WTC11 (cell line): ENCODE results near the gene GPC6. TPM values are rescaled to one million over a fixed set of nuclear protein-coding genes. Genes with fewer than 3 reads are reported as not detected.

Experiments used
- ATAC-seq: fragments of 200-7000 bp; cut with Tn5 transposase; 2 replicates; pipeline ENCODE4 v1.10.0; 2021; ENCODE audit warnings: mild to moderate bottlenecking, moderate library complexity
- CTCF ChIA-PET: fragments of 300-600 bp; sonication (Branson Sonifier 250); formaldehyde crosslinking; loops from one replicate; lab custom pipeline; 2021; ENCODE audit warnings: antibody characterized with exemption; lab: Charles Lee
- POLR2A ChIA-PET: fragments of 350-600 bp; sonication (Branson Sonifier 250); formaldehyde crosslinking; loops from one replicate; lab custom pipeline; 2021; ENCODE audit warnings: antibody characterized with exemption; lab: Charles Lee
- DNase-seq: peaks from one replicate; pipeline ENCODE4 v3.0.0; 2021; ENCODE audit warnings: low spot score
- H3K27ac Mint-ChIP-seq: 2 replicates; pipeline ENCODE4 v1.8.0; 2021; ENCODE audit warnings: mixed read lengths
- H3K27me3 Mint-ChIP-seq: 2 replicates; pipeline ENCODE4 v1.8.0; 2021; ENCODE audit warnings: low read depth, mild to moderate bottlenecking, moderate library complexity, mixed read lengths
- H3K36me3 Mint-ChIP-seq: 2 replicates; pipeline ENCODE4 v1.8.0; 2021; ENCODE audit warnings: mixed read lengths
- H3K4me1 Mint-ChIP-seq: 2 replicates; pipeline ENCODE4 v1.8.0; 2022; ENCODE audit warnings: mixed read lengths
- H3K4me3 Mint-ChIP-seq: 2 replicates; pipeline ENCODE4 v1.8.0; 2021; ENCODE audit warnings: mild to moderate bottlenecking, moderate library complexity, mixed read lengths
- H3K9me3 Mint-ChIP-seq: 2 replicates; pipeline ENCODE4 v1.8.0; 2021; ENCODE audit warnings: mixed read lengths
- AFF4 ChIP-seq: sonication (generic); formaldehyde crosslinking; IDR thresholded peaks from 2 replicates; pipeline ENCODE4 v1.8.1; 2023; ENCODE audit warnings: mild to moderate bottlenecking, missing genetic modification reagents, borderline replicate concordance
- E2F4 ChIP-seq: sonication (generic); formaldehyde crosslinking; IDR thresholded peaks from 2 replicates; pipeline ENCODE4 v1.8.1; 2022; ENCODE audit warnings: low read depth, mild to moderate bottlenecking, moderate library complexity, missing genetic modification reagents, borderline replicate concordance
- ELF4 ChIP-seq: sonication (generic); formaldehyde crosslinking; IDR thresholded peaks from 2 replicates; pipeline ENCODE4 v1.8.1; 2022; ENCODE audit warnings: low read depth, mild to moderate bottlenecking, moderate library complexity, missing genetic modification reagents
- EMX1 ChIP-seq: fragments of 250-450 bp; sonication (Bioruptor Pico); IDR thresholded peaks from 2 replicates; pipeline ENCODE4 v1.8.0; 2021; ENCODE audit warnings: mild to moderate bottlenecking
- FOXJ3 ChIP-seq: sonication (generic); formaldehyde crosslinking; IDR thresholded peaks from 2 replicates; pipeline ENCODE4 v1.9.0; 2021; ENCODE audit warnings: missing genetic modification reagents, mild to moderate bottlenecking, borderline replicate concordance
- FOXK1 ChIP-seq: sonication (generic); formaldehyde crosslinking; IDR thresholded peaks from 2 replicates; pipeline ENCODE4 v1.8.0; 2022; ENCODE audit warnings: mild to moderate bottlenecking, moderate library complexity, missing genetic modification reagents
- HMGA2 ChIP-seq: fragments of 250-450 bp; sonication (Bioruptor Pico); IDR thresholded peaks from 2 replicates; pipeline ENCODE4 v1.4.0; 2021; ENCODE audit warnings: mild to moderate bottlenecking, moderate library complexity
- KAT7 ChIP-seq: sonication (generic); formaldehyde crosslinking; IDR thresholded peaks from 2 replicates; pipeline ENCODE4 v1.8.1; 2023; ENCODE audit warnings: missing genetic modification reagents, mild to moderate bottlenecking, borderline replicate concordance
- MLX ChIP-seq: sonication (generic); formaldehyde crosslinking; IDR thresholded peaks from 2 replicates; pipeline ENCODE4 v1.8.1; 2023; ENCODE audit warnings: mild to moderate bottlenecking, missing genetic modification reagents, moderate library complexity
- NFYB ChIP-seq: sonication (generic); formaldehyde crosslinking; conservative IDR thresholded peaks from 2 replicates; pipeline ENCODE4 v1.8.0; 2022; ENCODE audit warnings: low read depth, missing genetic modification reagents
- RELA ChIP-seq: sonication (generic); formaldehyde crosslinking; IDR thresholded peaks from 2 replicates; pipeline ENCODE4 v1.8.1; 2022; ENCODE audit warnings: missing genetic modification reagents, mild to moderate bottlenecking, borderline replicate concordance
- SMAD3 ChIP-seq: sonication (generic); formaldehyde crosslinking; IDR thresholded peaks from 2 replicates; pipeline ENCODE4 v1.8.0; 2022; ENCODE audit warnings: missing genetic modification reagents, mild to moderate bottlenecking, borderline replicate concordance
- SMAD4 ChIP-seq: sonication (generic); formaldehyde crosslinking; IDR thresholded peaks from 2 replicates; pipeline ENCODE4 v1.8.0; 2022; ENCODE audit warnings: mild to moderate bottlenecking, missing genetic modification reagents
- SOX15 ChIP-seq: fragments of 250-450 bp; sonication (Bioruptor Pico); IDR thresholded peaks from 2 replicates; pipeline ENCODE4 v1.9.0; 2021; ENCODE audit warnings: mild to moderate bottlenecking
- TEAD4 ChIP-seq: sonication (generic); formaldehyde crosslinking; IDR thresholded peaks from 2 replicates; pipeline ENCODE4 v1.8.0; 2022; ENCODE audit warnings: mild to moderate bottlenecking, missing genetic modification reagents
- ZNF232 ChIP-seq: sonication (generic); formaldehyde crosslinking; IDR thresholded peaks from 2 replicates; pipeline ENCODE4 v1.8.0; 2022; ENCODE audit warnings: mild to moderate bottlenecking, missing genetic modification reagents
- ZNF416 ChIP-seq: fragments of 250-450 bp; sonication (Bioruptor Pico); IDR thresholded peaks from 2 replicates; pipeline ENCODE4 v1.9.0; 2021; ENCODE audit warnings: mild to moderate bottlenecking, inconsistent platforms
- total RNA-seq: library from RNA; stranded (reverse); gene quantifications from 3 replicates; pipeline ENCODE4 v1.2.3, GENCODE V29; 2021
- TF ChIP-seq, protein P1 (sequence below): fragments of 250-450 bp; sonication (Bioruptor Pico); IDR thresholded peaks from 2 replicates; pipeline ENCODE4 v1.9.0; 2021; ENCODE audit warnings: mild to moderate bottlenecking, borderline replicate concordance
- TF ChIP-seq, protein P2 (sequence below): sonication (generic); formaldehyde crosslinking; IDR thresholded peaks from 2 replicates; pipeline ENCODE4 v1.8.0; 2022; ENCODE audit warnings: mild to moderate bottlenecking, missing genetic modification reagents
- TF ChIP-seq, protein P3 (sequence below): sonication (generic); formaldehyde crosslinking; IDR thresholded peaks from 2 replicates; pipeline ENCODE4 v1.8.1; 2022; ENCODE audit warnings: mild to moderate bottlenecking, missing genetic modification reagents, moderate library complexity, borderline replicate concordance
- TF ChIP-seq, protein P4 (sequence below): fragments of 200-600 bp; IDR thresholded peaks from 2 replicates; pipeline ENCODE4 v1.8.0; 2022; ENCODE audit warnings: antibody characterized with exemption

GPC6 gene
- total RNA-seq, 1 experiment from 2014 or later: 19.5 TPM

DNA sequence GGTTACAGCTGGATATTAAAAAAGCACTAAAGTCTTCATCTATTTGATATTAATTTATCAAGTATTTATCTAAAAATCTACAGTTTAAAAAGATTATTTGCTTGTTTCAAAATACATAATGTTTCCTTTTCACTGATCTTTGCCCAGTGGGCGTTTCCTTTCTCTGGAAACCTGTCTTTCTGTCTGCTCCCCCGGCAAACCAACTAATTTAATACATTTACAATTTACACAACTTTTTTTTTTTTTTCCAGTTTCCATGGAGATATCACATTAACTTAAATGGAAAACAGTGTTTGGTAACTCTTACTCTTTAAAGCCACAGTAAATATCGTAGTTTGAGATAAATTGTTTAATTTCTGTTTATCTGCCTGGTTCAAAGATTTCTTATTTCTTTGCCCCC lies 5.3 kb downstream of the GPC6 start:
- CTCF ChIA-PET: no interaction called here
- Mint-ChIP-seq H3K27ac (no peak overlapping the region), H3K4me1 (peaks cover 60% of the 10 kb centered on the region), H3K9me3 (peaks cover 4% of the 10 kb centered on the region), H3K27me3 (no peaks in the 10 kb centered on the region), H3K4me3 (no peak overlapping the region), H3K36me3 (peaks cover 6% of the 10 kb centered on the region)
- TF ChIP-seq ELF4 (CRISPR knock-in tag): no peak
- no peak for TF ChIP-seq TEAD4 (CRISPR knock-in tag)
- no peak for TF ChIP-seq ZNF416 (CRISPR knock-in tag)
- TF ChIP-seq EMX1: no peak
- TF ChIP-seq, protein P1, sequence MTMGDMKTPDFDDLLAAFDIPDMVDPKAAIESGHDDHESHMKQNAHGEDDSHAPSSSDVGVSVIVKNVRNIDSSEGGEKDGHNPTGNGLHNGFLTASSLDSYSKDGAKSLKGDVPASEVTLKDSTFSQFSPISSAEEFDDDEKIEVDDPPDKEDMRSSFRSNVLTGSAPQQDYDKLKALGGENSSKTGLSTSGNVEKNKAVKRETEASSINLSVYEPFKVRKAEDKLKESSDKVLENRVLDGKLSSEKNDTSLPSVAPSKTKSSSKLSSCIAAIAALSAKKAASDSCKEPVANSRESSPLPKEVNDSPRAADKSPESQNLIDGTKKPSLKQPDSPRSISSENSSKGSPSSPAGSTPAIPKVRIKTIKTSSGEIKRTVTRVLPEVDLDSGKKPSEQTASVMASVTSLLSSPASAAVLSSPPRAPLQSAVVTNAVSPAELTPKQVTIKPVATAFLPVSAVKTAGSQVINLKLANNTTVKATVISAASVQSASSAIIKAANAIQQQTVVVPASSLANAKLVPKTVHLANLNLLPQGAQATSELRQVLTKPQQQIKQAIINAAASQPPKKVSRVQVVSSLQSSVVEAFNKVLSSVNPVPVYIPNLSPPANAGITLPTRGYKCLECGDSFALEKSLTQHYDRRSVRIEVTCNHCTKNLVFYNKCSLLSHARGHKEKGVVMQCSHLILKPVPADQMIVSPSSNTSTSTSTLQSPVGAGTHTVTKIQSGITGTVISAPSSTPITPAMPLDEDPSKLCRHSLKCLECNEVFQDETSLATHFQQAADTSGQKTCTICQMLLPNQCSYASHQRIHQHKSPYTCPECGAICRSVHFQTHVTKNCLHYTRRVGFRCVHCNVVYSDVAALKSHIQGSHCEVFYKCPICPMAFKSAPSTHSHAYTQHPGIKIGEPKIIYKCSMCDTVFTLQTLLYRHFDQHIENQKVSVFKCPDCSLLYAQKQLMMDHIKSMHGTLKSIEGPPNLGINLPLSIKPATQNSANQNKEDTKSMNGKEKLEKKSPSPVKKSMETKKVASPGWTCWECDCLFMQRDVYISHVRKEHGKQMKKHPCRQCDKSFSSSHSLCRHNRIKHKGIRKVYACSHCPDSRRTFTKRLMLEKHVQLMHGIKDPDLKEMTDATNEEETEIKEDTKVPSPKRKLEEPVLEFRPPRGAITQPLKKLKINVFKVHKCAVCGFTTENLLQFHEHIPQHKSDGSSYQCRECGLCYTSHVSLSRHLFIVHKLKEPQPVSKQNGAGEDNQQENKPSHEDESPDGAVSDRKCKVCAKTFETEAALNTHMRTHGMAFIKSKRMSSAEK: no peak
- TF ChIP-seq, protein P2, sequence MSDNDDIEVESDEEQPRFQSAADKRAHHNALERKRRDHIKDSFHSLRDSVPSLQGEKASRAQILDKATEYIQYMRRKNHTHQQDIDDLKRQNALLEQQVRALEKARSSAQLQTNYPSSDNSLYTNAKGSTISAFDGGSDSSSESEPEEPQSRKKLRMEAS: no peak
- TF ChIP-seq E2F4 (CRISPR knock-in tag): no peak
- TF ChIP-seq MLX (CRISPR knock-in tag): no peak
- TF ChIP-seq SMAD4: no peak
- no peak for TF ChIP-seq SOX15 (CRISPR knock-in tag)
- TF ChIP-seq NFYB (CRISPR knock-in tag): no peak
- ATAC-seq: no peak
- no peak for DNase-seq
- POLR2A ChIA-PET: interaction anchor here (0.6 kb wide), 1 partner anchor 368 kb away, joined by 4 read pairs; no protein-coding TSS in a partner anchor

GRCh38 chr13:93233997-93234416 lies 7.4 kb downstream of the GPC6 start:
- POLR2A ChIA-PET: no interaction called here
- H3K36me3 Mint-ChIP-seq: peaks cover 26% of the 10 kb centered on the region
- peaks cover 24% of the 10 kb centered on the region for H3K9me3 Mint-ChIP-seq
- H3K27me3 Mint-ChIP-seq: no peaks in the 10 kb centered on the region
- ATAC-seq: peak; percentile 90
- DNase-seq: peak; percentile 68
- CTCF ChIA-PET: interaction anchor here (0.7 to 1.7 kb wide), 13 partner anchors 8 to 1118 kb away, joined by 3 to 15 read pairs (median 4); no protein-coding TSS in a partner anchor
- H3K4me3 Mint-ChIP-seq: peak overlapping the region; percentile 28; the same call in 1 of the 2 replicates
- H3K4me1 Mint-ChIP-seq: peaks cover 58% of the 10 kb centered on the region
- H3K27ac Mint-ChIP-seq: no peak overlapping the region
- TF ChIP-seq SMAD3 (CRISPR knock-in tag) (0 out of 2 replicates have a peak, but pooled peaks have one; percentile 38), AFF4 (CRISPR knock-in tag) (no peak), RELA (CRISPR knock-in tag) (no peak), ZNF232 (0 out of 2 replicates have a peak, but pooled peaks have one; percentile 47), E2F4 (CRISPR knock-in tag) (no peak), FOXJ3 (no peak), KAT7 (CRISPR knock-in tag) (no peak), FOXK1 (CRISPR knock-in tag) (peak; percentile 24; the same call in 1 of the 2 replicates), HMGA2 (CRISPR knock-in tag) (no peak)
- TF ChIP-seq, protein P3, sequence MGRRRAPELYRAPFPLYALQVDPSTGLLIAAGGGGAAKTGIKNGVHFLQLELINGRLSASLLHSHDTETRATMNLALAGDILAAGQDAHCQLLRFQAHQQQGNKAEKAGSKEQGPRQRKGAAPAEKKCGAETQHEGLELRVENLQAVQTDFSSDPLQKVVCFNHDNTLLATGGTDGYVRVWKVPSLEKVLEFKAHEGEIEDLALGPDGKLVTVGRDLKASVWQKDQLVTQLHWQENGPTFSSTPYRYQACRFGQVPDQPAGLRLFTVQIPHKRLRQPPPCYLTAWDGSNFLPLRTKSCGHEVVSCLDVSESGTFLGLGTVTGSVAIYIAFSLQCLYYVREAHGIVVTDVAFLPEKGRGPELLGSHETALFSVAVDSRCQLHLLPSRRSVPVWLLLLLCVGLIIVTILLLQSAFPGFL (CRISPR knock-in tag): no peak
- TF ChIP-seq, protein P4, sequence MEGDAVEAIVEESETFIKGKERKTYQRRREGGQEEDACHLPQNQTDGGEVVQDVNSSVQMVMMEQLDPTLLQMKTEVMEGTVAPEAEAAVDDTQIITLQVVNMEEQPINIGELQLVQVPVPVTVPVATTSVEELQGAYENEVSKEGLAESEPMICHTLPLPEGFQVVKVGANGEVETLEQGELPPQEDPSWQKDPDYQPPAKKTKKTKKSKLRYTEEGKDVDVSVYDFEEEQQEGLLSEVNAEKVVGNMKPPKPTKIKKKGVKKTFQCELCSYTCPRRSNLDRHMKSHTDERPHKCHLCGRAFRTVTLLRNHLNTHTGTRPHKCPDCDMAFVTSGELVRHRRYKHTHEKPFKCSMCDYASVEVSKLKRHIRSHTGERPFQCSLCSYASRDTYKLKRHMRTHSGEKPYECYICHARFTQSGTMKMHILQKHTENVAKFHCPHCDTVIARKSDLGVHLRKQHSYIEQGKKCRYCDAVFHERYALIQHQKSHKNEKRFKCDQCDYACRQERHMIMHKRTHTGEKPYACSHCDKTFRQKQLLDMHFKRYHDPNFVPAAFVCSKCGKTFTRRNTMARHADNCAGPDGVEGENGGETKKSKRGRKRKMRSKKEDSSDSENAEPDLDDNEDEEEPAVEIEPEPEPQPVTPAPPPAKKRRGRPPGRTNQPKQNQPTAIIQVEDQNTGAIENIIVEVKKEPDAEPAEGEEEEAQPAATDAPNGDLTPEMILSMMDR: peak; percentile 17; the same call in 1 of the 2 replicates
